ENCODE data around the gene FAM185A.
"Not testable (repeated sequence)": the region's sequence is repeated elsewhere in the genome, so short reads cannot be mapped to it uniquely, and the experiment has no call there.

The FAM185A gene

DNA sequence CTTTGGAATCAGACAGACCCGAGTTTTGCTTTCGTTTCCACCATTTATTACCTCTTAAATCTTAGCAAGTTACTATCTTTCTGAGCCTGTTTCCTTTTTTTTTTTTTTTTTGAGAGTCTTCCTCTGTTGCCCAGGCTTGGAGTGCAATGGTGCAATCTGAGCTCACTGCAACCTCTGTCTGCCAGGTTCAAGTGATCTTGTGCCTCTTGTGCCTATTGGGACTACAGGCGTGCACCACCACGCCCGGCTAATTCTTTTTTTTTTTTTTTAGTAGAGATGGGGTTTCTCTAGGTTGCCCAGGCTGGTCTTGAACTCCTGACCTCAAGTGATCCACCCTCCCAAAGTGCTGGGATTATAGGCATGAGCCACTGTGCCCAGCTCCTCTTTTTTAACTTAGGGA is 84.5 kb downstream of the FAM185A start:
- DNase-seq = no peak

DNA sequence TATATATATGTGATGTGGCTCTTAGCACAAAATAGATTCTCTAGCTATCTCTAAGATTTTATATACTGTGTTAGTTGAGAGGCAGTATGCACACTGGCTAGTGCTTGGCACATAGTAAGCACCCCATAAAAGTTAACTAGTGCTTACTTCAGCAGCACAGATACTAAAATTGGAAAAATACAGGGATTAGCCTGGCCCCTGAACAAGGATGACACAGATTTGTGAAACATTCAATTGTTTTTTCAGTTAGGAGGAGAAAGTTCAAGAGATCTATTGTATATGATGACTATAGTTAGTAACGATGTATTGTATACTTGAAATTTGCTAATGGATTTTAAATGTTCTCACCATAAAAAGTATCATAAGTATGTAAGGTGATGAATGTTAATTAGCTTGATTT is 85.7 kb downstream of the FAM185A start:
- no peak for DNase-seq

DNA sequence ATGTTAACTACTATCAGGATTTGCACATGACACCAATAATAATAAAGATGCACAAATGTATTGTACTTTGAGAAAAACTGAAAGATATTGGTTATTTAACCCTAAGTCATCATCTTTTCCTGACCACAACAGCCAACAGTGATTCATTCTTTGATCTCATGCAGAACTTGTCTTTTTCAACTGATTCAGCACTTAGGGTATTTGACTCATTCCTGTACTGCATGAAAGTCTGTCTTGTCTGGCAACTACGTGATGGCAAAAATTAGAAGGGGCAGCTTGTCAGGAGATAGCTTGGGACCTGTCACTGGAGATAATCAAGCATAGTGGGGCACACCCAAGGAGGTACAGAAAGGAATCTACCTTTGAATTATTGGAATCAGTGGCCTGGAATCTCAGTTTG is 86.2 kb downstream of the FAM185A start:
- no peak for DNase-seq

DNA sequence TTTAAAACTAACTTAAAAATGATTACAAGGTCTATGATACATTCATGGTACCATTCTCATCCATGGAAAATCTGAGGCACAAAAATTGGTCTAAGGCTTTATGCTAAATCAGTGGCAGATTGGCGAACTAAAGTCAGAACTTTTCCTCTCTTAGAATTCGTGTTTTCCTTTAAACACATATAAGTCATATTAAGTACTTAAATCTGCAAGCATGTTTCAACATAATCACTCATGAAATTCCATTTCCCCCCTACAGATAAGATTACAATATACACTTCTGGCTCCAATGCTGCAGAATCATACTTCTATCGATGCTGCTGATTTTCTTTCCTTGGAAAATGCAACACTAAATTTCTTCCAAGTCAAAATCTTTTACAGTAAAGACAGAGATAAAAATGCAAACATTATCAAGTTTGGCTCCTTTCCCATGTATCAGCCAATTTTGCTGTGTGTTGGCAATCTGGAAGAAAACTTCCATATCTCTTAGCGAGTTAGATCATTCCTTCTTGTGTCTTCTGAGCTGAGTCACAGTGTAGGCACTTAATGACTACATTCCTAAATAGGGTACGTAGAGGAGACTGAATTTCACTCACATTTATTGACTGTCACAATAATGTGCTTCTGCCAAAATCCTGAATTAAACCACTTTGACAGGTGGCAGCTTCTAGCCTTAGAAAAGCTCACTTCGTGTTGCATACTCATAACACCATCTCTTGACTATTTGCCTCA is 87.6 kb downstream of the FAM185A start:
- no peak for DNase-seq

DNA sequence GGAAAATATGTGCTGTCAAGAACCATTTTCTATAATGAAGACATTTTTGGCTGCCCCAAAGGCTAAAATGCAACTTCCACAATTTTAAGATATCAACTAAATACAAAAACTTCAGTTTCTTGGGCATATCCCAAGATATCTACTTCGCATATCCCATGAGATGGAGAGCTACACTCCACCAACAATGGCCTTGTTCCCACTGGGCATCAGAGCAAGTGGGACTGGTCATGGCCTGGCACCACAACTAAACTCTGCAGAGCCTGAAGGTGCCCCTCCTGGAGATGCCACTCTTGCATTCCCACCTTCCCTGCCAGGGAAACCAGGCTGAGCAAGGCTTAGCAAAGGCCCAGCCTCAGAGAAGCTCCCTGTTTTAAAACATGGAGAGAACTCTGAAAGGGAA is 88.2 kb downstream of the FAM185A start:
- no peak for DNase-seq

DNA sequence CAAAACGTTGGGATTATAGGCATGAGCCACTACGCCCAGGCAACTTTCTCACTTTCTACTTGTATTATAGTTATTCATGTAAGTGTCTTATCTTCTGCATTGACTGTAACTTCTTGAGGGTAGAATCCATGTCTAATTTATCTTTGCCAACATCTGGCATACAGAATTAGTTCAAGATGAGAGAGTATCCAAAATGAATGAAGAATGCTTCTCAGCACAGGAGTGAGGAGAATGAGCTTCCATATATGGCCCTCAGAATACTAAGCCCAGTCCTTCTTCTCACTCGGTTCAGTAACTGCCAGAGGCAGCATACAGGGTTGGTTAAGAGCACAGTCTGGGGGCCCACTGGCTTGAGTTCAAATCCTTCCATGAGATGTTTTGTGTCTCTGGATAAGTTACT is 89.0 kb downstream of the FAM185A start:
- DNase-seq = no peak

DNA sequence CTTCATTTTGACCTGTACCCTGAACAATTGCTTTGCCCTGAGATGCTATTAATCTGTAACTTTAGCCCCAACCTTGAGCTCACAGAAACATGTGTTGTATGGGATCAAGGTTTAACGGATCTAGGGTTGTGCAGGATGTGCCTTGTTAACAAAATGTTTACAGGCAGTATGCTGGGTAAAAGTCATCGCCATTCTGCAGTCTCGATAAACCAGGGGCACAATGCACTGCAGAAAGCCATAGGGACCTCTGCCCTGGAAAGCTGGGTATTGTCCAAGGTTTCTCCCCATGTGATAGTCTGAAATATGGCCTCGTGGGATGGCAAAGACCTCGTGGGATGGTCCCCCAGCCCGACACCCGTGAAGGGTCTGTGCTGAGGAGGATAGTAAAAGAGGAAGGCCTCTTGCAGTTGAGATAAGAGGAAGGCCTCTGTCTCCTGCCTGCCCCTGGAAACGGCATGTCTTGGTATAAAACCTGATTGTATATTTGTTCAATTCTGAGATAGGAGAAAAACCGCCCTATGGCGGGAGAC is 89.8 kb downstream of the FAM185A start:
- not testable (repeated sequence) for DNase-seq

DNA sequence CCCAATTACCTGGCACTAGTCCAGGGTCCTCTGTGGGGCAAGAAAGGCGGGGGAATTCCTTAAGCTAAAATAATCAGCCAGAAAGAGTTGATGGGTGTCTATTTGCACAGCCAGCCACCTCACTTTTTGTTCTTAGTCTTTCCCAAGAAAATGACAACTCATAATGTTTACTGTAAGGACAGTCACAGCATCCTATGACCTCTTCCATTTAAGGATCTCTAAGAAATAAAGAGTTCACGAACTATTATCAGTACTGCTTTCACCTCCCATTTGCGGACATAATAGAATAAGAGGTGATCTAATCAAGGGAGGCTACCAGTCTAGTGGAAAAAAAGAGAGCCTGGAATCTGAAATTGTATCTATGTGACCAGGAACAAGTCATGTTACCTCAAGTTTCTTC is 91.6 kb downstream of the FAM185A start:
- no peak for DNase-seq

DNA sequence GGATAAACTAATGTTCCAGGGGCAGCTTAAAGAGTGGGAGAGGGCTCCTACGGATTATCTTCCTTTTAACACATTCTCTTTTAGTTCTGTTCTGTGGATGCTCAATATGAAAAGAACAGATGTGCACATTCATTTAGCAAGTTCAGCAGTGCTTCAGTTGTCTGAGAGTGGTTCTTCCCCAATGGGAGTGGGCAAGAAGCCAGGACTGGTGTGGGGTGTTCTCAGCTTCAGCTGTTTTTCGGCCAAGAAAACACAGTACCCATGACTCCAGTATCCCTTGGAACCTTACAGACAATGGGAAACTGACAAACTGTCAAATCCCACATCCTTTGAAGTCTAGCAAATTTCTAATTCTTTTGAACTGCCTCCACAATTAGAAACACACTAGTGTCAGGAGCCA is 92.5 kb downstream of the FAM185A start:
- no peak for DNase-seq

DNA sequence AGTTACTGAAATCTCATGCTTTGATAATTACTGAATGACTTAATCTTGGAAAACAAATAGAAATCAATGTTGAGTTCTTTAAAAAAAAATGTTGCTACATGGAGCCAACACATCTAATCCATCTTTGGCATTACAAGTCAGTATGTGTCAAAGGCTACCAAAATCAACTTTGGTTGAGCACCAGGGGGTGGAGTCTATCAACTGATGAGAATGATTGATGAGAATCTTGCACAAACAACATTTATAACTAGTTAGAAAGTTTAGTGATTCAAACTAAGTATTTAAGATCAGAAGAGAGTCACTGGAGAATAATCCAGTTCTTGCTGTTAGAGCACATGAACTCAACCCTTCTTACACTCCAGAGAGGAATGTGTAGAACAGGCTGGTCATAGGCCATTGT is 93.5 kb downstream of the FAM185A start:
- no peak for DNase-seq

DNA sequence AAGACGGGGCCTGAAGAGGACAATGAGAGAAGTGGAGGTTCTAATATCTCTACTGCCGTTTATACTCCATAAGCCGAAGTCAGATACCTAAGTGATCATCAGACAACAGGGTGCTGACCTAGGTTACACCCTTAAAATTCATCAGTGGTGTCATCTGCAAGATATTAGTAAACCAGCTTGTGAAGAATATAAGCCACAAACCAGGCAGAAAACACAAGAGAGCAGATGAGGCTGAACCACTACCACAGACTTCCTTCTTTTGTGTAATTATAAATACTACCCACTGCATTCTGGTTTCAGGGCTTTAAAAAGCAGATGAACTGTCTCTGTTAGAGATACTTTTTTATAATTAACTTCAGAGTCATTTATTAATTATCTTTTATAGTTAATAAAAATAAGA is 95.1 kb downstream of the FAM185A start:
- no peak for DNase-seq

DNA sequence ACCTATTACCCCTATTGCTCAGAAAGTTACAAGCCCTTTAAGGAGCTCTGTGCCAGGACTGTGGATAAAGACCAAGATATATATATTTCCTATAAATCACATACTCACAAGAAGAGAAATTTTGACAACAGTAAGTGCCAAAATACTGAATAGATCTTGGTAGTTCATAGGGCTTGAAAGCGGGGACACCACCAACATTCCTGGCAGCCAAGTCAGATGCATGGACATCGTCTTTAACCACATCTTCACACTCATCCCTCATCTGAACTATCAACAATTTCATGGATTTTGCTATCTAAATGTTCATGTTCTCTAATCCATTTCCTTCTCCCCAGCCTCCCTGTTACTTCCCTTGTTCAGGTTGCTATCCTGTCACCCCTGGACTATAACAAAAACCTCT is 96.5 kb downstream of the FAM185A start:
- DNase-seq = no peak

DNA sequence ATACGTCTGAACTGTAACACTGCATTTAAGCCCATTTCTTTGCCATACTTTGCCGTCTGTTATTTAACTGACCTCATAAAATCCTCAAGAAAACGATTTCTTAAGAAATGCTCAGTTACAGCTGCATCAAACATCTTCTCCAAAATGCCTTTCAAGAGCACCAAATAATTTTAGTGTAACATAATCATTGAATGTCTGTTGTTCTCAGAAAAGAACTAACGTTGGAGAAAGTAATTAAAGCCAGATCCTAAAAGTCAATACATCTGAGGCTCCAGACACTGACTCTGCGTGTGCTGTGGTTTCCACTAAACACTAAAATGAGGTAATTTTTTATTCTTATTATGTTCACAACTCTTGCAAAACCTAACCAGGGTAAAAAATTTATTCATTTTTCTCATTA is 100.3 kb downstream of the FAM185A start:
- no peak for DNase-seq

DNA sequence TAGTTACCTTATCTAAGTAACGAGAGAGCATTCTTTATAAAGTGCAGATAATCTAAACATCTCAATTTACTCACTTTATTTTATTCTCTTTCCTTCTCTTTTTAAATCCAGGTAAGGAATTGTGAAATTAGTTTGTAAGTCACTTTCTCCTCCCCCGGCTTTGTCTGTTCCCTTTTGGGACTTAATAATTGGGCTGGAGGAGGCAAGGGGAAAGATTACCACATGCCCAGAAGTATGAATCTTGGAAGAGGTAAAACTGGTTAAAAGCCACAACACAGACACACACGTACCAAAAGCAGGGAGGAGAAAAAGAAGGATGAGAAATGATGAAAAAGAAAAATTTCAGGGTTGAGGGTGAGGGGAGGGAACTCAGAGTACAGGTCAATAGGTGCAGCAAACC is 100.7 kb downstream of the FAM185A start:
- DNase-seq = no peak

DNA sequence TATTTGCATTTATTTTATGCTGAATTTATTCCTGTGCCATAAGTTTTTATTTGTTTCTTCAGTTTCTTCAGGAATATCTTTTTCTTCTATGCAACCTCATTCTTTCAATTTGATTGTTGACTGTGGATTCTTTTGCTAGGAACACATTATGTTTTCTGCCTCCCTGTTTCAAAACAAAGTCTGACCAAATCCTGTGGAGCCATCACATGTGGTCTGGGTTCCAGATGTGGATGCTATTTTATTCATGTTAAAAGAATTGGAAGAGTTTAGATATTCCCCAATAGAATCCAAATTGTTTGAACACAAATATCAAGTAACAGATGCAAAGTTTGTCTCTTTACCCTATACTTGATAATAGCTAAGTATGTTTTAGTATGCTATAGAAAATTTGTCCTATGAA is 107.2 kb downstream of the FAM185A start:
- no peak for DNase-seq

Data from activated CD8-positive, alpha-beta memory T cell treated with anti-CD3 and anti-CD28 coated beads for 24 hours (primary cell).